AG20443 (cell line): ENCODE data around the gene RIPOR2.

Source experiments
- DNase-seq: peaks from one replicate; pipeline ENCODE4 v3.0.0; 2012; ENCODE audit warnings: low spot score, mixed read lengths

RIPOR2 gene, protein sequence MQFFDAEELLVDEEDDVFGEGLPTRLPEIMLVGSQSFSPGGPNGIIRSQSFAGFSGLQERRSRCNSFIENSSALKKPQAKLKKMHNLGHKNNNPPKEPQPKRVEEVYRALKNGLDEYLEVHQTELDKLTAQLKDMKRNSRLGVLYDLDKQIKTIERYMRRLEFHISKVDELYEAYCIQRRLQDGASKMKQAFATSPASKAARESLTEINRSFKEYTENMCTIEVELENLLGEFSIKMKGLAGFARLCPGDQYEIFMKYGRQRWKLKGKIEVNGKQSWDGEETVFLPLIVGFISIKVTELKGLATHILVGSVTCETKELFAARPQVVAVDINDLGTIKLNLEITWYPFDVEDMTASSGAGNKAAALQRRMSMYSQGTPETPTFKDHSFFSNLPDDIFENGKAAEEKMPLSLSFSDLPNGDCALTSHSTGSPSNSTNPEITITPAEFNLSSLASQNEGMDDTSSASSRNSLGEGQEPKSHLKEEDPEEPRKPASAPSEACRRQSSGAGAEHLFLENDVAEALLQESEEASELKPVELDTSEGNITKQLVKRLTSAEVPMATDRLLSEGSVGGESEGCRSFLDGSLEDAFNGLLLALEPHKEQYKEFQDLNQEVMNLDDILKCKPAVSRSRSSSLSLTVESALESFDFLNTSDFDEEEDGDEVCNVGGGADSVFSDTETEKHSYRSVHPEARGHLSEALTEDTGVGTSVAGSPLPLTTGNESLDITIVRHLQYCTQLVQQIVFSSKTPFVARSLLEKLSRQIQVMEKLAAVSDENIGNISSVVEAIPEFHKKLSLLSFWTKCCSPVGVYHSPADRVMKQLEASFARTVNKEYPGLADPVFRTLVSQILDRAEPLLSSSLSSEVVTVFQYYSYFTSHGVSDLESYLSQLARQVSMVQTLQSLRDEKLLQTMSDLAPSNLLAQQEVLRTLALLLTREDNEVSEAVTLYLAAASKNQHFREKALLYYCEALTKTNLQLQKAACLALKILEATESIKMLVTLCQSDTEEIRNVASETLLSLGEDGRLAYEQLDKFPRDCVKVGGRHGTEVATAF

GRCh38 chr6:24935366-24936152, at the start of gene RIPOR2:
RIPOR2 (minus strand) TSS chr6:24935960; CDS start chr6:24935898, 62 bp downstream.
- DNase-seq: no peak

DNA sequence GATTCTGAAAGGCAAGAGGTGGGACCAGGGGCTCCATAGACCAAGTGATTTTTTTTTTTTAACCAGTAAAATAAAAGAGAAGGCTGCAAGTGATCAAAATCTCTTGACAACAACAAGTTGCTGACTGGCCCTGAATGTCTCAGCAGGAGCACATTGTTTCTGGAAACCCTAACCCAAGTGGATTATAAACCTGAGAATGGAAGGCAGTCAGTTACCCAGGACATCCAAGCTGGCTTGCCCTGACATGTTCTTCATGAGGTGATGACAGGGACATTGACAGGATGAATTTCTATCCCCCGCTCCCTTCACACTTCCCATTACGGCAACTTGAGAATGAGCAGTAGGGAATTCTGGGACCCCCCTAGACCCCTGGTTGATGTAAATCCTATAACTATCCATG, 49.6 kb upstream of the RIPOR2 start:
- DNase-seq: no peak

DNA sequence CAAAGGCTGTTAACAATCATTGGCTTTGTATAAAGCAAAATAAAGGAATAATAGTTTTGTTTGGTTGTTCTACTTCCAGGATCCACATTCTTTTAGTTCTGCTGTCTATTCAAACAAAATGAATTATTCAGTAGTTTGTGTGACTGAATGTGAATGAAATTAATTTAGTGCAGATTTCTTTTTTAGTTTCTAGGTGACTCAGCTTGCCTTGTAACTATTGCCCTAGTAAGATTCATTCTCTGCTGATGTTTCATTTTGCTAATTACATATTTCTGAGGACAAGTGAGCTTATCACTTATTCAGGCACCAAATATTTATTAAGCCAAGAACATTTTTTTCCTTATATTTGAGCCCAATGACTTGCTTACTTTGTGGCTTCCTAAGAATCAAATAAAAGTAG, 46.5 kb upstream of the RIPOR2 start:
- DNase-seq: peak; percentile 44

GRCh38 chr6:24981386-24981760, 45.6 kb upstream of the RIPOR2 start:
- DNase-seq: no peak

DNA sequence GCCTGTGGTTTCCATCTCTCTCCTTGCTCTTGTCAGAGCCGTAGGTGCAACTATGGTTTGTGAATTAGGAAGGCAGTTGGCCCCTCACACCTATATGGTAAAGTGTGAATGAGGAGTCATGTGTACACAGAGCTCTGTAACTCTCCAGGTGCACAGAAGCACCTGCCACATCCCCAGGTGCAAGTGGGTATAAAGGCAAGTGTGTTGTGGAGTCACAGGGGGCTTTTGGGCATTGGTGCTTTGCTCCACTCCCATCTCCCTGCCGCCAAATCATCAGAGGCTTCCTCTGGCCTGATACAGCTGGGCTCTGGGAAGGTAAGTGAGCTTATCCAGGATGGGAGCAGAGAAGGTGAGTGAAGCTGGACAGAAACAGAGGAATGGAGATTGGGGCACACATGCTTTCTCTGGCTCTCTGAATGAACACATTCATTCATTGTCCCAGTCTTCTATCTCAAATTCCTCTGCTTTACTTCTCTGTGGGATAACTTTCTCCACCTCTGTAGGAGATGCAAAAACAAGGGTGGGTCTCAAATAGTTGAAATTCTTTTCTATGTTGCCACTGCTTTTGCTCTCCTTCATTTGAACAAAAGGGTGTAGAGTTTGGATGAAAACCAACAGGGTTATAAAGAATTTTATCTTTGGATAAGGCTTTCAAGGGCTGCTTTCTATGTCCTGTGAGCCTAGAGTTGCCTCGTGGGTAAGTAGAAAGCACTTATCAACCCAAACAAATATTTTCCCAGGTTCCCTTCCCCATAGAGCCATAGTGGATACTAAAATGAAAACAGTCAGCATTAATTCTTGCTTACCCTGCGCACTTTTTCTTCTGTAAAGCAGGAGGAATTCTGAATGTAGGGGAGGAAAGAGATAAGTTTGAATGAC, 45.0 kb upstream of the RIPOR2 start:
- peak; percentile 30 for DNase-seq

GRCh38 chr6:24979176-24979575, 43.4 kb upstream of the RIPOR2 start:
- peak; percentile 22 for DNase-seq

DNA sequence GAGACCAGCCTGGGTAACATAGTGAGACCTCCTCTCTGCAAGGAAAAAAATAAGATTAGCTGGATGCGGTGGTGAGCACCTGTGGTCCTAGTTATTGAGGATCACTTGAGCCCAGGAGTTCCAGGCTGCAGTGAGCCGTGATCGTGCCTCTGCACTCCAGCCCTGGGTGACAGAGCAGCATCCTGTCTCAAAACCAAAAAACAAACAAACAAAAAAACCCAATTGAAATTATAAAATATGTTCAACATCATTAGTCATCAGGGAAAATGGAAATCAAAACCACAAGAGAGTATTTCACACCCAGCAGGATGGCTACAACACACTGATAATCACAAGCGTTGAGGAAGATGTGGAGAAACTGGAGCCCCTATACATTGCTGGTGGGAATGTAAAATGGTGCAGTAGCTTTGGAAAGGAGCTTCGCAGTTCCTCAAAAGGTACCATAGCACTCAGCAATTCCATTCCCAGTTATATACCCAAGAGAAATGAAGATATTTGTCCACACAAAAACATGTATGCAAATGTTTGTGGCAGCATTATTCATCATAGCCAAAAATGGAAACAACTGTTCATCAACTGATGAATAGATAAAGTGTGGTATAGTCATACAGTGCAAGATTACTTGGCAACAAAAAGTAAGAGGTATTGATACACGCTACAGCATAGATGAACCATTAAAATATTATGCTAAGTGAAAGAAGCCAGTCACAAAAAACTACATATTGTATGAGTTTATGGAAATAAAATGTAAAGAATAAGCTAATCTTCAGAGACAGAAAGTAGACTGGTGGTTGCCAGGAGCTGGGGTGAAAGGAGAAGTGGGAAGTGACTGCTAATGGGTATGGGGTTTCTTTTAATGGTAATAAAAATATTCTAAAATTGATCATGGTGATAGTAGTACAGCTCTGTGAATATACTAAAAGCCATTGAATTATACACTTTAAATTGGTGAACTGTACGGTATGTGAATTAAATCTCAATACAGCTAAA, 38.7 kb upstream of the RIPOR2 start:
- DNase-seq: no peak

DNA sequence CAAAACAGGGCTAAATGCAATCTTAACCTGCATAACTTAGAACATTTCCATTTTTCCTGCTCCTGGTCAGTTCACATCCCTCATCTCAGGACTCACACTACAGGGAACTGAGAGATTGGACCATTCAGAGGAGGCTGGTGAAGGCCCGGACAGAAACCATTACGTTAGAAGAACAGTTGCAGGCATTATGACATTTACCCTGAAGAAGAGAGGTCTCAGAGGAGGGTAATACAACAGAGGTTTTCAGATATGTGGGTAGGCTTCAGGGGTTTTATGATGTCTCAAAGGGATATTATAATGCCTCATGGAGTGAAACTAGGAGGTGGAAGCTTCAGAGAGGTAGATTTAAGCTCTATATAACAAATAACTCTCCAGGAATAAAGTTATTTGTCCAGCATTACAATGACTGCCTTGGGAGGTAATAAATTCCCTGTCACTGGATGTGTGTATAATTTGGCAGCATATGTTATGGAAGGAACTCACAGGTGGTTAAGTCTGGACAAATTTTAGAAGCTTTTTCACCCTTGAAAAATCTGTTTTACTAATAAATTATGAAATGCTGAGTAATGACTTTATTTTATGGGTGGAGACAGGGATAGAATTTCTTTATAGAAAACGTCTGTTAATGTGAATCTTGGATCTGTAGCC, 36.7 kb upstream of the RIPOR2 start:
- DNase-seq: no peak

GRCh38 chr6:24971067-24971466, 35.3 kb upstream of the RIPOR2 start:
- no peak for DNase-seq

- no peak for DNase-seq
Measured at GRCh38 chr6:24969343-24969860, 33.6 kb upstream of the RIPOR2 start.

GRCh38 chr6:24968783-24969182, 33.0 kb upstream of the RIPOR2 start:
- DNase-seq: no peak

DNA sequence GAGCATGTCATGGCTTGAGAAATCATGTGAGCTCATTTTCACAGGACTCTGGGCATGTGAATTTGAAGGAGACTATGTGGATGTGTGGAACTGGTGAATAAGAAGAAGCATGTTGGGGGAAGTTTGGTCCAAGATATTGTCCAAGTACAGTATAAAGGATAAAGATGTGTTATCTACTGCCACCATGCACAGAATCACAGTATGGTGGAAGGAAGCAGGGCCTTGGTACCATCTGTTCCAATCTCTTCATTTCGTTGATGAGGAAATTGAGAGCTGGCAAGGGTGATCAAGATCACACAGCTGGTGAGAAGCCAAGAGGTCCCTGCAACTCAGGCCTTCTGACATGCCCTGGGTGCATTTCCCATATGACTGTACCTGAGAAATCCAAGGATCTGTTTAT, 31.5 kb upstream of the RIPOR2 start:
- no peak for DNase-seq

DNA sequence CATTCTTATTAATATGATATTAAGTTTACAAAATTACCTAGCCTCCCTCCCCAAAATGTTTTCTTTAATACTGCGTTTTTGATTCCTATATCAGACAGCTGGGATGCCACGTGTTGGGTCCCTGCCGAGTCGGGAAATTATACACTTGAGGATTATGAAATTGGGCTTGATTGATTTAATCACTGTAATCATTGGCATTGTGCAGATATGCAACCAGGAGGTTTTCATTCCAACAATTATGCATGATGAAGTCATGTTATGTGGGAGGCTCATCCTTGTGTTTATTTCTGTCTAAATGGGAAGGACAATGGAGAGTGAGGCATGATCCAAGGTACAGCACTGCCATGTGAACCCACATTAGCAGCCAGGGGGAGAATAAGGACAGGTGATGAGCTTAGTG, 30.6 kb upstream of the RIPOR2 start:
- DNase-seq: no peak

DNA sequence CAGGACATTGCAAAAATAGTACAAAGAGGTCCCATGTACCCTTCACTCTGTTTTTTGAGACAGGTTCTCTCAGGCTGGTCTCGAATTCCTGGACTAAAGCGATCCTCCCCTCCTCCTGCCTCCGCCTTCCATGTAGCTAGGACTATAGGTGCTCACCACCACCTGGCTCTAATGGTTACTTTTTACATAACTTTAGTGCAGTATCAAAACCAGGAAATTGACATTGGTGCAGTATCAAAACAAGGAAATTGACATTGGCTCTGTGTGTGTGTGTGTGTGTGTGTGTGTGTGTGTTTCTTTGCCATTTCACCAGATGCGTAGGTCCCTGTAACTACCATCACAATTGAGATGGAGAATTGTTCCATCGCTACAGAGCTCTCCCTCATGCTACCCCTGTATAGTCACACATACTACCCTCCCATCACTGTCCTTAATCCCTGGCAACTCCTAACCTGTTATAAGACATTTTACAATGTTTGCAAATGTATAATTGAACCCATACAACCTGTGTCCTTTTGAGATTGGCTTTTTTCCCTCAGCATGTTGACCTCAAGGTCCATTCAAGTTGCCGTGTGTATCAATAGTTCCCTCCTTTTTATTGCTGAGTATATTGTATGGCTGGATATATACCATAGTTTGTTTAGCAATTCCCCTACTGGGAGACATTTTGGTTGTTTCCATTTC, 28.3 kb upstream of the RIPOR2 start:
- DNase-seq: no peak

DNA sequence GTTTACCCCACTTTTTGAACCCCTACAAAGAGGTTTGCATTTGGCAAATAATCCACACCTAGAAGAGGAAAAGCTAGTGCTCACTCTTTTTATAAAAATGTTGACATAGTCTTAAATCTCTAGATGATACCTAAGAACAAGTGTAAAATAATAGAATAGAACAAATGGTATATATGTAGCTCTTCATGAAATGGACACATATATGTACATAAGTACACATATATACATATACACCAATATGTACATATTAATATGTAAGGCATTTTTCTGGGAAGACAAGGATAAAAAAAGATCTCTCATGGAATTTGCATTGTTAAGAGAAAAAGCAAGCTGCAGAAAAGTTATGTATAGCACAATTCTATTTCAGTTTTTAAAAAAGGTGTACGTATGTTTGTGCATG, 27.6 kb upstream of the RIPOR2 start:
- no peak for DNase-seq

DNA sequence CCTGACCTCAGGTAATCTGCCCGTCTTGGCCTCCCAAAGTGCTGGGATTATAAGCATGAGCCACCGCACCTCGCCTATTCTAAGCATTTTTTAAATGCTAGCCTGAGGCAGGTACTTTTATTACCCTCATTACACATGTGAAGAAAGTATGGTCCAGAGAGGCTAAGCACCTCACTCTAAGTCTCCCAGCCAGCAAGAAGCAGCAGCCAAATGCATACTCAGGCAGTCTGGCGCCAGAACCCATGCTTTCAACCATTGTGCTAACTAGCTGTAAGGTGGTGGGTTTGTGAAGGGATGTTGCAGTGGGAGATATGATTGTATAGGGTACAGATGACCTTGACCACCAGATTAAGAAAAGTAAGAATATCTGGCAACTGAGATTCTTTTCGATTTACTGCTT, 26.1 kb upstream of the RIPOR2 start:
- DNase-seq: no peak

GRCh38 chr6:24960991-24961475, 25.3 kb upstream of the RIPOR2 start:
- DNase-seq: no peak

- DNase-seq: no peak
Measured at GRCh38 chr6:24959319-24959718, 23.6 kb upstream of the RIPOR2 start.
